Astrocyte of the hippocampus (primary cell): ENCODE results near the gene ATG3.
"Not testable (repeated sequence)": the region's sequence is repeated elsewhere in the genome, so short reads cannot be mapped to it uniquely, and the experiment has no call there.

ENCODE experiments used
- DNase-seq: peaks from one replicate; pipeline ENCODE4 v3.0.0; 2011; ENCODE audit warnings: low read depth, low spot score

Gene ATG3

DNA sequence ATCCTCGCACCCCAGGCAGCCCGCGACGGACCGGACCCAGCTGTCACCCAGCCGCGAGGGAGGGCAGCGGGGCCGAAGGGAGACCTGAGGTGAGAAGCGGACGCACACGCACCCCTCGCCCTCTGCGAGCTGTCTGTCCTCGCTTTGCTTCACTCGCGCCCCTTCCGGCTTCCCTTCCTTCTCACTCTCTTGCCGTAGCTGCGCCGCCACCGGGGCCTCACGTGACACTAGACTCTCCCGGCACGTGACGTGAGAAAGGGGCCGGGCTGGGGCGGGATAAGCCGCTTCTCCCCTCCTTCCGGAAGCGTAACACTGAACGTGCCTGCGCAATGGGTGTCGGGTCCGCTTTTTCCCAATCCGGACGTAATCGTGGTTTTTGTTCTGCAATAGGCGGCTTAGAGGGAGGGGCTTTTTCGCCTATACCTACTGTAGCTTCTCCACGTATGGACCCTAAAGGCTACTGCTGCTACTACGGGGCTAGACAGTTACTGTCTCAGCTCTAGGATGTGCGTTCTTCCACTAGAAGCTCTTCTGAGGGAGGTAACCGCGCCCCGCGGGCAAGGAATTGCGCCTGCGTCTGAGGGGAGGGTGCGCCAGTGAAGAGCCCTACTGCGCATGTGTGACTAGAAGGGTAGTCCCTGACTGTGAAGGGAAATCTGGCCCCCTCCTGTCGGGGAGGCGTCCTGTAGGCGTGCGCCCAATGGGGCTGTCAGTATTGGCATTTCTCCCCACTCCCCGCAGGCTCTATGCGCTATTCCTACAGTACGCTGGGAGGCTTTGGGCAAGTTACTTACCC is at the start of gene ATG3, which contains the start of gene SLC35A5:
Gene ATG3 (minus strand): TSS at position 229 of the 796 bp plus-strand sequence. CDS start 434 bp downstream, outside the sequence.
Gene SLC35A5 (plus strand): TSS at position 312 of the 796 bp plus-strand sequence. CDS start 1,359 bp downstream, outside the sequence.
- peak; percentile 99 for DNase-seq

DNA sequence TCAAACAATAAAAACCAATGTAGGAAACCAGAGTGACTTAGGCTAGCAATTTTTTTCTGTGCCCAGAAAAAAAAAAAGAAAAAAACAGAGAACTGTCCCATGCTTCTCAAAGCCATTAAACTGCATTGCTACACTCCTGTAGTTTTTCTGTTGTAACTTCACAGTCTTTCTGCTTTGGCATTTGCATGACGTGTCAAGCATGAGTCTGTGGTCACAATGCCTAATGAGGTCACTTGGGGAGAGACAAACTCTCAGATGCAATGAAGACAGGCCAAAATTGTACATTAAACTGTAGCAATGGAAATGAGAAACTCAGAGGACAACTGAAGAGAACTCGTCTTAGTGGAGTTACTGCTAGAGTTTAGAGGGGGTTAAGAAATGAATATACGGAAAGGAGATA is 48.4 kb upstream of the ATG3 start:
- DNase-seq, result peak; percentile 84

DNA sequence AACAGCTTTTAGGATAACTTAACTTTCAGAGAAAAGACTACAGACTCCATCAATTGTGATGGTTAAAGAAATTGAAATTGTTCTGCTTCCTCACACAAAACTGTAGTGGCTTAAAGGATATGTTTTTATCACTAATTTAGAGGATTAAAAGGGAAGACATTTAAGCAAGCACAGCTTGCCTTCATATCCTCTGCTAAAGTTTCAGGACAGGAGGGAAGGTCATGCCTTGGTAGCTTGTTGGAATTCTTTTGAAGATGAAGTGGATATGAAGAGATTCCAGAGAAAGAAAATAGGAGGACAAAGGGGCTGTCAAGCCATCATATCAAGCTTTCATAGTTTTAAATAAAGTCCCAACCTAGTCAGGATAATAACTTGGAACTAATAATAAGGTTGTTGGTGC is 46.1 kb upstream of the ATG3 start:
- DNase-seq, result no peak

DNA sequence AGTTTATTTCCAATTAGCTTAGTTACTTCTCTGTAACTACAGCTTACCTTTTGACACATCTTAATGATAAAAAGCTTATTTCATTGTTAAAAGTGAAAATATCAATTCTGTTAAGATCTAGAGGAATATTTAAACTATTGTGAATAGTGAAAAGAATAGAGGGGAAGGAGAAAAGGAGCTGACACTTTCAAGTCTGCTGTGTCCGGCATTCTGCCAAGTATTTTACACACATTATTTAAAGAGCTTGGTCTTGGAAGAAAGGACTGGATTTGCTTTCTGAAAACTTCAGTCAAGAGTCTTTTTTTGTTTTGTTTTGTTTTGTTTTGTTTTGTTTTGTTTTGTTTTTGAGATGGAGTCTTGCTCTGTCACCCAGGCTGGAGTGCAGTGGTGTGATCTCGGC is 44.3 kb upstream of the ATG3 start:
- DNase-seq, result peak; percentile 52

DNA sequence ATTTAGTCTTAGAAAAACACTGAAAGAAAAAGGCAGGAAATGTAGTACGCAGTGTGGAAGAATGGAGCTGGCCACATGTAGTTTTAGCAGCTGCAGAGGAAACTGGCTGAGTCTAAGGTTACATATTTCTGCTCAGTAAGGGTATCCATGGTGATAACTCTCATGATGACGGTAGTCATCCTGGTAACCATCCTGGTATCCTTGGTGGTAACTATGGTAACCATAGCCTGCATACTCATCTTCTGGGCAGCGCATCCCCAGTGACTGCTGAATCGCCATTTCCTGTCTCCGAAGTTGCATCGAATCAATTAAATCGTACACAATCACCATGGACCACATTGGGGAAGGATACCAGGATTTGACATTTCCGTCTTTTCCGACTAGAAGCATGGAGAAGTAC is 43.5 kb upstream of the ATG3 start:
- peak; percentile 80 for DNase-seq

DNA sequence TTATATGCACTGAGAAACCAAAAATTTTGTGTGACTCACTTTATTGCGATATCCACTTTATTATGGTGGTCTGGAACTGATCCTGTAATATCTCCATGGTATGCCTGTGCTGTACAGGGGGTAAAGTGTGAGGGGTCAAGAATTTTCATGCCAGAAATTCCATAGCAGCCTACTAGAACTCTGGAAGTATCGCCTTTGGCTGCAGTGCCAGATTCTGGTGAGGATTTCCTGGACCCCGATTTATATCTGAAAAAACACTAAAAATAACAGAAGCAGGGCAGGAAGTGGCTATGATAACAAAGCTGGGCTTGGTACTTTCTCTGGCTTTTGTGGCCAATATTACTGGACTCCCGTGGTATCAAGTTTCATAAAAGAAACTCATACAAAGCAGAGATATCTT is 42.8 kb upstream of the ATG3 start:
- DNase-seq, result peak; percentile 87

DNA sequence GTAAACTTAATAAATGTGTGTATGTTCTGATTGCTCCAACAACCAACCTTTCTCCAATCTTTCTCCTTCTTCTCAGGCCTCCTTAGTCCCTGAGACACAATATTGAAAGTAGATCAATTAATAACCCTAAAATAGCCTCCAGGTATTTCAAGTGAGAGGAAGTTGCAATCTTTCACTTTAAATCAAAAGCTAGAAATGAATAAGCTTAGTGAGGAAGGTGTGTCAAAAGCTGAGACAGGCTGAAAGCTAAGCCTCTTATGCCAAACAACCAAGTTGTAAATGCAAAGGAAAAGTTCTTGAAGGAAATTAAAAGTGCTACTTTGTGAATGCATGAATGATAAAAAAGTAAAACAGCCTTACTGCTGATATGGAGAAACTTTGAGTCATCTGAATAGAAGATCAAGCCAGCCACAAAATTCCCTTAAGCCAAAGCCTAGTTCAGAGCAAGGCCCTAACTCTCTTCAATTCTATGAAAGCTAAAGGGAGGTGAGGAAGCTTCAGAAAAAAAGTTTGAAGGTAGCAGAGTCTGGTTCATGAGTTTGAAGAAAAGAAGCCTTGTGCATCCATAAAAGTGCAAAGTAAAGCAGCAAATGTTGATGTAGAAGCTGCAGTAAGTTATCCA is 40.6 kb upstream of the ATG3 start:
- DNase-seq, result no peak

DNA sequence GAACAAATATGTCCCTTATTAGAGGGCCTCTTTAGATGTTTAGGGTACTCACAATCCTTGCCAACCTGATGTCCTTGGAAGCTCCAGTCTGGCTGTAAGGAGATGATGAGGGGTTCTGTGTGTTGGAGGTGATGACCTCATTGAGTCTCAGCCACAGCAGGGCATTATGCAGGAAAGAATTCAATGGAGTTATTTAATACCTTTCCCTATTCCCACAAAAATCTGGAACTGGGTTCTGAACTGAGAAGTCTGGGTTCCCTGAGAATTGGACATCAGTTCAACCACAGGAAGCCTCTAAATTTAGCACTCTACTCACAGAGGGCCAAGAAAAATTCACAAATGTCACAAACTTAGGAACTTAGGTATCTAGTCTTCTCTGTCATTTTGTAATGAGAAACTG is 37.0 kb upstream of the ATG3 start:
- DNase-seq, result no peak

DNA sequence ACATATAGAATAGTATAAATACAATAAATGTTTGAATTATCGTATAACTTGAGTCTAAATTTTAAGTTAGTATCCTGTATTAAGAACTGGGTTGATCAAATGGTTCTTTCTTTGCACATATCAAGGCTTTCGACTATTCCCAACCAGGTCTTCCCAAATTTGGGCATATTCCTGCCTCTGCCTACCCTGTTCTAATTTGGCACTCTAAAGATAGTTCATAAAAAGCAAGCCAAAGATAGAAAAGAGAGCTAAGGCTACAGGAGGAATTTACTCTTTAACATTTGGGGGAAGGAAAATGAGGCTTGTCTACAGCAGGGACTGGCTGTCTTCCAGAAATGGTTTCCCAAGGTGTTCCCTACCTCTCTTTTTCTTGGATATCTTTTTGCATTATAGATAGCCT is 36.2 kb upstream of the ATG3 start:
- DNase-seq, result no peak

DNA sequence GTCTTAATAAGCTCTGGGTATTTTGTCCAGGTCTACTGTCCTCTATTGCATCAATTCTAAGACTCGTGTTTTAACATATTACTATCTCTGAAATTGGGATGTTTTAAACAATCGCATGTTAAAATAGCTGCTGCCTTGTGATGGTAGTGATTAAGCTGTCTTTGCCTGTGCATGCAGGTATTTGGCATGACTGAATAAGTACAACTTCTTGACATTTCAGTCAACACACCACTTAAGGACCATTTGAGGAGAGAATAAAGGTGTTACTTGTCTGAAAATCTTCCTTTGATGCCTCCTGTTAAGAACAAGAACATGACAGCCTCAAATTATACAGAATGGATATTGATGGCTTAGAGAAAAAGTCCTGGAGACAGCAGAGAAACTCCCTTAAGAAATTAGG is 33.1 kb upstream of the ATG3 start:
- DNase-seq, result no peak

DNA sequence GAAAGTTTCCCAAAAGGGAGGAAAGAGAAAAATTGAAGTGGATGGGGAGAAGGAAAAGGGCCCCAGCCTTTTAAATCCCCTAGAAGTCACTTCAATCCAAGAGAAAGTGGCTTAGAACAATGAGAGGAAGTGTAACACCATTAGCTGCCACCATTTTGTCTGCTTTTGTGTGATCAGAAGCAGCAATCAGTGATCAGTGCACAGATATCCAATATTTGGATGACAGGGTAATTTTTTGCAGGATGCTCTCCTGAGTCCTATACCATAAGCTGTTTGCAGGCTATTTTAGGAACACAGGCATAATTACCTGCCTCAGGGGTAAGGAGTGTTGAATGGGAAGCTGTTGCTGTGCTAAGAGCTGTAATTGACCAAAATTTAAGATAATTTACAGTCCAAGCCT is 31.5 kb upstream of the ATG3 start:
- no peak for DNase-seq

DNA sequence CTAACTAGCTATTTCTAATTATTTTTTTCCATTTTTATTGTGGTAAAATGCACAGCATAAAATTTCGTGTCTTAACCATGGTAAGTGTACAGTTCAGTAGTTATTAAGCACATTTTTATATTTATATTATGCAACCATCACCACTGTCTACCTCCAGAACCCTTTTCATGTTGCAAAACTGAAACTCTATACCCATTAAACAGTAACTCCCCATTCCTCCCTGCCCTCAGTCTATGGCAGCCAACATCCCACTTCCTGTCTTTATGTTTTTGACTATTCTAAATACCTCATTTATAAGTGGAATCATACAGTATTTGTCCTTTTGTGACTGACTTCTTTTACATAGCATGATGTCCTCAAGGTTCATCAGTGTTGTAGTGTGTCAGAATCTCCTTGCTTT is 25.6 kb upstream of the ATG3 start:
- no peak for DNase-seq

DNA sequence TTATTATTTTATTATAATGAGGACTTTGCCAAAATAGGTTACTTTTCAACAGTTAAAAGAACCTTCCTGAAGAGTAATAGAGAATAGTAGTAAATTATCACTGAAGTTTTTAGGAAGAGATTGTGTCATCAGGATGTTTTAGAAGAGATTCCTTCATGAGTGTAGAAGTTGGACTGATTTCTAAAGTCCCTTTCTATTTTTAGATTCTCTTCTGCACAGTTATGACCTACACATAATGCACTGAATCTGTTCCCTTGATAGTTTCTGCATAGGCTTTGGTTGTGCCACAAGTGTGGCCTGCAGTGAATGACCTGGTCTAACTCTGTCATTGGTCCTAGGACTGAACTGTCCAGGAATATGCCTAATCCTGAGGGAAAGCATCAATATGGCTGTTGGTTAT is 24.0 kb upstream of the ATG3 start:
- no peak for DNase-seq

DNA sequence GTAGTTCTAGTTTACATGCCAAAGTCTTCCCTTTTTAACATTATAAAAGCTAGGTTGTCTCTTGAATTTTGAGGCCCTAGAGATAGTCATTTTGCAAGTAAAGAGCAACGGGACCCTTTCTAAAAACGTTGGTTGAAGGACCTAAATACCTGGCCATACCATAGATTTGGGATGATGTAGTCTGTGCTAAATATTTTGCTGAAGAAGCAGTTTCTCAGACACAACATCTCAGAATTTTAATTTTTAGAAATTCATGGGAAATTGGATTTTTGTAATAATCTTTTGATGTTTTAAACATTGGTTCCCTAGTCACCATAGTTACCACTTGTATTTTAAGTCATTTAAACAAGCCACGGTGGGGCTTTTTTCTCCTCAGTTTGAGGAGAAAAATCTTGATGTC is 21.3 kb upstream of the ATG3 start:
- DNase-seq, result no peak

DNA sequence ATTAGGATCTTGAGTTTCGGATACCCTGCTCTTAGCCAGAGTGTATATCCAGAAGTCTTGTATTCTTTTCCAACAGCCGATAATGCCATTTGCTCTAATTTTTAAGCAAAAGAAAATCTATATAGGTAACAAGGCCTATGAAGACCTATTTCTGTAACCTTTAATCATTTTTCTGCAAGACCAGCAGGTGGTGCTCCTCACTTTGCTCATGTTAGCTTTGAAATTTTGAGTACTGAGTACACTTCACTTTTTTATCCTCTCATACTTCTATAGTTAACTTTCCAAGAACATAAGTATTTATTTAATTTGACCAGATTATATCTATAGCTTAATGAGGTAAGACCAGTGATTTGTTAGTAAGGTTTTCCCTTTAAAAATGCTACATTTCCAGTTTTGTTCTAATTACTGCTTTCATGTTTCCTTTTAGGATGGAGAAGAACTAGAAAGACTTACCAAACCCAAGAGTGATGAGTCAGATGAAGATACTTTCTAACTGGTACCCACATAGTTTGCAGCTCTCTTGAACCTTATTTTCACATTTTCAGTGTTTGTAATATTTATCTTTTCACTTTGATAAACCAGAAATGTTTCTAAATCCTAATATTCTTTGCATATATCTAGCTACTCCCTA is 20.6 kb upstream of the ATG3 start:
- peak; percentile 76 for DNase-seq

DNA sequence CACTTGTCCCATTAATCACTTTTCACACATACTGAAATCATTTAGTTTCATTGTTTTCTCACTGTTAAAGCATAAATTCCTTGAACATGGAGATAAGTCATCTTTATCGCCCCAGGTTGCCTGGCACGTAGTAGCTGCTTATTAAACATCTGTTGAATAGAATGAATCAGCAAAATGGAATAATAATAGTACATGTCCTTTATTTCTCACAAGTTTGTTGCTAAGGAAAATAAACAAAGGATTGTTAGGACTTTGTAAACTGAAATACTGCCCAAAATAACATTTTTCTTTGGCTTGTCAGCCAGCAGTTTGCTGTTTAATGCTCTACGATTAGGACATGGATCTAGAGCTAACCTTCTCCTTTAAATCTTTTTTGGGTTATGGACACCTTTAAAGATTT is 17.9 kb upstream of the ATG3 start:
- DNase-seq, result peak; percentile 55

DNA sequence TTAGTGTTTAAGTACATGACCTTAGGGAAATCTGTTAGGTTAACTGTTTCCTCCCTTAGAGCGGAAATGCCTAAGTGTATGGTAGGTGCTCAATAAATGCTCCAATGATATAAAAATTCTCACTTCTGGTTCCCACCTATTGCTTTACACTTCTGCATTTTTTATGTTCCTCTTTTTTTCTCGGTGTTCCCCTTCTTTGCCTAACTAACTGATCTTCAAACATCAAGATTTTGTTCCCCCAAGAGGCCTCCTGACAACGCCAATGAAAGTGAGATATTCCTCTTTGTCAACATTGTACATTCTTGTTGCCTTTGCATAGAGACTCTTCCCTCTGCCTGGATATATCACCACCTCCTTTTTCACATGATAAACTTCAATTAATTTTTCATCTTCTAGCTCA is 17.5 kb upstream of the ATG3 start:
- DNase-seq, result no peak

DNA sequence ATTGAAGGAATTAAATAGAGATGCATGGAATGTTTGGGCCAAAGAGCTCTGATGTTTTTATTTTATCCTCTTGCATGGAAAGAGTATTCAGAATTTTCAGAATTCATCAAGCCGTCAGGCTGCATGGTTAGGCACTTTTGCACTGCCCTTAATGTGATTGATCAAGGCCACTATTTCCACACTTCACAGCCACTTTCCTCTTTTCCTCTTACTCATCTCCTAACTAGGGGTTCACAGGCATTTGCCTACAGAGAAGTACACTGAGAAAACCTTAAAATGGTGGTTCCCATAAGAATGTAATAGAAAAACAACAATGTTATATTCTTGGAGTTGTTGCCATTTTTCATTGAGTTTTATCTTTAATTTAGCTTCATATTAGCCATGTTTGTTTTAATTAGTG is 10.9 kb upstream of the ATG3 start:
- DNase-seq, result no peak

DNA sequence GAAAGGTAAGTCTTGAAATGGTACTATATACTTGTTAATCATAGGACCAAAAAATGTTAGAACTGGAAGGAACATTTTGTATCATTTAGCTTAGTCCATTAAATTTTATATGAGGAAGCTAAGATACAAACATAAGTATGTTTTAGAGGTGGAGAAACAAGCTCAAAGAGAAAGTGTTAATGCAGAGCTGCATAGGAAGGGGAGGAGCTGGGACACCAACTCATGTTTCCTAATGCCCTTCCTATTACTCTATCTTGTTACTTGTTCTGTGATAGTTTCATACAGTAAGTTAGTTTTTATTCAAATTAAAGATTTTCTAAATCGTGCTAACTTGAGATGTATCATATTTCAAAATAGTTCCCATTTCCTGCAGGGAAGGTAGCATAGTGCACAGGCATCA is 7.5 kb upstream of the ATG3 start:
- DNase-seq, result no peak

DNA sequence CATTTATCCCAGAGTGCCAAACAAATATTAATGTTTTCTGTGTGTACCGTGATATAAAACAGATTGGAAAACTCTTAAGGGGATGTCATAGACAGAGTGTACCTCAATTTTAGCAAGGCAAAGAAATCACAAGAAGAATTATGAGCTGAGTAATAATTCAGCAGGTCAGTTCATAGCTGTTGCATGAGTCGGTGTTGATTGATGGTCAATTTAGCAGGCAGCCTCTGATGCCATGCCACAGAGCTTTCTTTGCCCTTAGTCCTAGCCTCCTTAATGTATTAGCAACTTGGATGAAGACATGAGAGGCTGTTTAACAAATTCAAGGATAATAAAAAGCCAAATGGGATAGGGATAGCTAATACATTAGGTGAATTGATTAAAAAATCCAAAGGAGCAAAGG is 6.9 kb upstream of the ATG3 start:
- peak; percentile 44 for DNase-seq

DNA sequence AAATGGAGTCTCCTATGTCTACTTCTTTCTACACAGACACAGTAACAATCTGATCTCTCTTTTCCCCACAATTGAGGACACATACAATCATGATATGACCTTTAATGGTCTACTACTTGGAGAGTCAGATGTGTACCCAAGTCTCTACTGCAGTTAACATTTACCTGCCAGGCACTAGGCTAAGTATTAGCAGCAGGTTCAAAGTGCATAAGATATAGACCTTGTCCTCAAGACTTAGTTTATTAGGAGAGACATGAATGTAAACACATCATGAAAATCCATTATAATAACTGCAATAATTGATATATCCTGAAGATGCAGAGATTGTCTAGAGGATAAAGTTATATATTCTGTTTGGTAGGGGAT is 3.2 kb upstream of the ATG3 start:
- DNase-seq, result no peak

DNA sequence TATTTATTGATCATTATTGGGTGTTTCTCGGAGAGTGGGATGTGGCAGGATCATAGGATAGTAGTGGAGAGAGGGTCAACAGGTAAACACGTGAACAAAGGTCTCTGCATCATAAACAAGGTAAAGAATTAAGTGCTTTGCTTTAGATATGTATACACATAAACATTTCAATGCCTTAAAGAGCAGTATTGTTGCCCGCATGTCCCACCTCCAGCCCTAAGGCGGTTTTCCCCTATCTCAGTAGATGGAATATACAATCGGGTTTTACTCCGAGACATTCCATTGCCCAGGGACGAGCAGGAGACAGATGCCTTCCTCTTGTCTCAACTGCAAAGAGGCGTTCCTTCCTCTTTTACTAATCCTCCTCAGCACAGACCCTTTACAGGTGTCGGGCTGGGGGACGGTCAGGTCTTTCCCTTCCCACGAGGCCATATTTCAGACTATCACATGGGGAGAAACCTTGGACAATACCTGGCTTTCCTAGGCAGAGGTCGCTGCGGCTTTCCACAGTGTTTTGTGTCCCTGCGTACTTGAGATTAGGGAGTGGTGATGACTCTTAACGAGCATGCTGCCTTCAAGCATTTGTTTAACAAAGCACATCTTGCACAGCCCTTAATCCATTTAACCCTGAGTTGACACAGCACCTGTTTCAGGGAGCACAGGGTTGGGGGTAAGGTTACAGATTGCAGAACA is 2.6 kb upstream of the ATG3 start:
- not testable (repeated sequence) for DNase-seq

DNA sequence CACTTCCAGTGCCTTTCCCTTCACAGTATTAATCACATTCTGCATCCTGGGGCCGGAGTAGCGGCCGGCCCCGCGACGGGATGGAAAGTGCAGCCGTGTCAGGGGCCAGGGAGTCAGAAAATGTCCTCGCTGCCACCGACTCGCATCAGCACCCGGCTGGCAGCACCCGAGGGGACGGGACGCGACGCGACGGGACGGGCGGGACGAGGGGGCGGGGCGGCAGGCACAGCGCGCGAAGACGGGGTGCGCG is 353 bp downstream of the ATG3 start:
- no peak for DNase-seq
